HG03558 (cell line): ENCODE measurements around the gene EPHB2.

Source experiments
- ATAC-seq: cut with Tn5 transposase; IDR thresholded peaks from one replicate; pipeline ENCODE4 v1.9.1; 2021; ENCODE audit warnings: moderate number of reproducible peaks; ENCODE audit not compliant: unreplicated experiment; ENCODE audit errors: extremely low read depth

EPHB2 gene

GRCh38 chr1:22775478-22775877, 64.8 kb downstream of the EPHB2 start:
- no peak for ATAC-seq

GRCh38 chr1:22776035-22776613, 65.5 kb downstream of the EPHB2 start:
- no peak for ATAC-seq

GRCh38 chr1:22777388-22778057, 66.9 kb downstream of the EPHB2 start:
- ATAC-seq: no peak

GRCh38 chr1:22778408-22778807, 67.8 kb downstream of the EPHB2 start:
- no peak for ATAC-seq

- ATAC-seq: no peak
These were observed 68.4 kb downstream of the EPHB2 start for GRCh38 chr1:22778862-22779520.

GRCh38 chr1:22780696-22781095, 70.1 kb downstream of the EPHB2 start:
- ATAC-seq: no peak

- ATAC-seq: no peak
These were observed 70.8 kb downstream of the EPHB2 start for GRCh38 chr1:22781483-22781882.

GRCh38 chr1:22782406-22782805, 71.8 kb downstream of the EPHB2 start:
- no peak for ATAC-seq

- ATAC-seq: no peak
These were observed 73.7 kb downstream of the EPHB2 start for GRCh38 chr1:22784317-22784716.

- ATAC-seq: no peak
These were observed 74.1 kb downstream of the EPHB2 start for GRCh38 chr1:22784737-22785136.

- ATAC-seq: no peak
These were observed 75.5 kb downstream of the EPHB2 start for GRCh38 chr1:22786101-22786500.

GRCh38 chr1:22786719-22787489, 76.3 kb downstream of the EPHB2 start:
- ATAC-seq: no peak

- ATAC-seq: no peak
These were observed 77.0 kb downstream of the EPHB2 start for GRCh38 chr1:22787636-22788035.

- ATAC-seq: no peak
These were observed 77.6 kb downstream of the EPHB2 start for GRCh38 chr1:22788254-22788661.

- no peak for ATAC-seq
These were observed 78.8 kb downstream of the EPHB2 start for GRCh38 chr1:22789356-22789994.

- ATAC-seq: no peak
These were observed 79.8 kb downstream of the EPHB2 start for GRCh38 chr1:22790232-22791008.

GRCh38 chr1:22791831-22792347, 81.2 kb downstream of the EPHB2 start:
- no peak for ATAC-seq

GRCh38 chr1:22792396-22793160, 81.9 kb downstream of the EPHB2 start:
- no peak for ATAC-seq

- no peak for ATAC-seq
These were observed 83.0 kb downstream of the EPHB2 start for GRCh38 chr1:22793647-22794046.
